HCT116 (cell line): Measurements from ENCODE around the gene RFLNA.

ENCODE experiments used
- CEBPB ChIP-seq: IDR thresholded peaks from 2 replicates; pipeline ENCODE4 v1.6.1; 2012; ENCODE audit warnings: low read depth
- CTCF ChIP-seq, 3 experiments: fragments of 200-600 bp in 1 of 3; sonication (generic) in 1 of 3; IDR thresholded peaks in 2 of 3; conservative IDR thresholded peaks in 1 of 3; 2 replicates each; pipeline ENCODE4 v1.5.1; 2012 to 2017; ENCODE audit warnings: low read depth in 2 of 3, low read length in 2 of 3, antibody characterized with exemption in 1 of 3, borderline replicate concordance in 1 of 3, control low read depth in 1 of 3, mild to moderate bottlenecking in 1 of 3, mixed read lengths in 1 of 3, mixed run types in 1 of 3, moderate library complexity in 1 of 3; ENCODE audit not compliant: insufficient read depth in 1 of 3
- EGR1 ChIP-seq: IDR thresholded peaks from 2 replicates; pipeline ENCODE4 v1.6.1; 2012; ENCODE audit warnings: low read depth
- EZH2 ChIP-seq: fragments of 200-600 bp; sonication (generic); IDR thresholded peaks from 2 replicates; pipeline ENCODE4 v1.6.1; 2017; ENCODE audit warnings: antibody characterized with exemption, mixed run types
- EZH2phosphoT487 ChIP-seq: fragments of 200-600 bp; IDR thresholded peaks from 2 replicates; pipeline ENCODE4 v1.6.1; 2018; ENCODE audit warnings: antibody characterized with exemption, borderline replicate concordance
- FOSL1 ChIP-seq: IDR thresholded peaks from 2 replicates; pipeline ENCODE4 v1.6.1; 2012; ENCODE audit warnings: low read depth
- JUND ChIP-seq: IDR thresholded peaks from 2 replicates; pipeline ENCODE4 v1.6.1; 2012
- POLR2A ChIP-seq: IDR thresholded peaks from 2 replicates; pipeline ENCODE4 v1.7.0; 2011; ENCODE audit warnings: borderline replicate concordance; ENCODE audit not compliant: insufficient read depth, insufficient read length; ENCODE audit errors: extremely low read depth
- POLR2AphosphoS5 ChIP-seq: IDR thresholded peaks from 2 replicates; pipeline ENCODE4 v1.6.1; 2011; ENCODE audit warnings: mild to moderate bottlenecking, low read depth, low read length, moderate library complexity
- REST ChIP-seq: IDR thresholded peaks from 2 replicates; pipeline ENCODE4 v1.6.1; 2012; ENCODE audit warnings: low read depth
- SP1 ChIP-seq: IDR thresholded peaks from 2 replicates; pipeline ENCODE4 v1.6.1; 2012; ENCODE audit warnings: low read depth
- YY1 ChIP-seq: IDR thresholded peaks from 2 replicates; pipeline ENCODE4 v1.6.1; 2011; ENCODE audit warnings: low read length, low read depth, moderate library complexity, mild to moderate bottlenecking; ENCODE audit not compliant: insufficient replicate concordance; ENCODE audit errors: extremely low read depth
- ZNF274 ChIP-seq: fragments of 200-500 bp; sonication (Bioruptor generic); IDR thresholded peaks from 2 replicates; pipeline ENCODE4 v1.6.1; 2014; ENCODE audit warnings: mild to moderate bottlenecking, low read depth, low read length, inconsistent platforms
- TF ChIP-seq, protein P1 (sequence below): IDR thresholded peaks from 2 replicates; pipeline ENCODE4 v1.6.1; 2012

- TF ChIP-seq CTCF (IDR thresholded peaks at IDR 0.05 in 2 of 3, conservative IDR thresholded peaks at IDR 0.05 in 1 of 3; ENCODE audit: borderline replicate concordance in 1 of 3, insufficient read depth in 1 of 3, low read depth in 2 of 3, low read length in 2 of 3) (no peak), POLR2AphosphoS5 (no peak), ZNF274 (no peak), FOSL1 (no peak), POLR2A (no peak), EZH2 (no peak), SP1 (no peak), REST (no peak), EZH2phosphoT487 (no peak), YY1 (no peak), CEBPB (no peak), JUND (no peak), EGR1 (no peak)
- TF ChIP-seq, protein P1, sequence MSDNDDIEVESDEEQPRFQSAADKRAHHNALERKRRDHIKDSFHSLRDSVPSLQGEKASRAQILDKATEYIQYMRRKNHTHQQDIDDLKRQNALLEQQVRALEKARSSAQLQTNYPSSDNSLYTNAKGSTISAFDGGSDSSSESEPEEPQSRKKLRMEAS = no peak
Measured at GRCh38 chr12:124326871-124327270, 32.0 kb downstream of the RFLNA start.
